ENCODE results near the gene FTCD. TPM values are rescaled to one million over a fixed set of nuclear protein-coding genes. Genes with fewer than 3 reads are reported as not detected.

Gene FTCD
- total RNA-seq, 1 donor from 2014 or later, result 0.85 TPM

DNA sequence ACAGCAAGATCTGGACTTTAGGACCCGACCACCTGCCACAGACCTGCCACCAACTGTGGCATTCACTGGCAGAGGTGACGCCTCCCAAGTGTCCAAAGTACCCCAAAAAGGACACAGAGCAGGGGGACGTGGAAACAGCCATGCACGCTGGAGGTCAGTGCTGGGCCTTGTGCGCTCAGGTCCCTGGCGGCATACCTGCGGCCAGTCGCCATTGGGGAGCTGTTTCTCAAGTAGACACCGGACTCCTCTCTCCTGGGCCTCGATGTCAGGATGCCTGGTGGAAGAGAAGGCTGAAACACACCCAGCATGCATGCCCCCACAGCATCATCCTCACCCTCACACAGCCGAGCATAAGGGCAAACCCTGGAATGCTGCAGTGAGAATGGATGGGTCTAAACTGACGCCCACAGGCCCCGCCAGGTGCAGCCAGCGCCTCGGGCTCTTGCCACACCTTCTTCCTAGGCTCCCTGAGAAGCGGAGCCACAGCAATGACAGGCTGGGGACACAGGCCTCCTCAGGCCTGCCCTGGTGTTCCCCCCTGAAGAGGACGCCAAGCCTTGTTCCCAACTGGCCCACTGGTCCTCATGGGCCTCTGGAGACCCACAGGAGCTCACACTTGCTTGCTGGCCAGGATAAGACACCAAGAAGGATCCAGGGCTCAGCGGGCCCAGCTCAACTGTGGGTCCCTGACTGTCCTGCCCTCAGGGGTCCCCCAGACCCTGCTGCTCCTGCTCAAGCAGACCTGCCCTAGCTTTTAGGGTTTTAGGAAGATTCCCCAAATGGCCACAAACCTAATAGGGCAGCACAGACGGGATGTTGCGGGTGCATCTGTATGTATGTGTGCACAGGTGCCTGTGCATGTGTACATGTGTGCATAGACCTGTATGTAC lies 36.6 kb upstream of the FTCD start:
- no peak overlapping the region for H3K27ac ChIP-seq
- H3K9me3 ChIP-seq, result no peaks in the 10 kb centered on the region
- intact Hi-C loops (cut with DNase I), result no loop called here
- H3K27me3 ChIP-seq, result no peaks in the 10 kb centered on the region
- TF ChIP-seq, protein P1, sequence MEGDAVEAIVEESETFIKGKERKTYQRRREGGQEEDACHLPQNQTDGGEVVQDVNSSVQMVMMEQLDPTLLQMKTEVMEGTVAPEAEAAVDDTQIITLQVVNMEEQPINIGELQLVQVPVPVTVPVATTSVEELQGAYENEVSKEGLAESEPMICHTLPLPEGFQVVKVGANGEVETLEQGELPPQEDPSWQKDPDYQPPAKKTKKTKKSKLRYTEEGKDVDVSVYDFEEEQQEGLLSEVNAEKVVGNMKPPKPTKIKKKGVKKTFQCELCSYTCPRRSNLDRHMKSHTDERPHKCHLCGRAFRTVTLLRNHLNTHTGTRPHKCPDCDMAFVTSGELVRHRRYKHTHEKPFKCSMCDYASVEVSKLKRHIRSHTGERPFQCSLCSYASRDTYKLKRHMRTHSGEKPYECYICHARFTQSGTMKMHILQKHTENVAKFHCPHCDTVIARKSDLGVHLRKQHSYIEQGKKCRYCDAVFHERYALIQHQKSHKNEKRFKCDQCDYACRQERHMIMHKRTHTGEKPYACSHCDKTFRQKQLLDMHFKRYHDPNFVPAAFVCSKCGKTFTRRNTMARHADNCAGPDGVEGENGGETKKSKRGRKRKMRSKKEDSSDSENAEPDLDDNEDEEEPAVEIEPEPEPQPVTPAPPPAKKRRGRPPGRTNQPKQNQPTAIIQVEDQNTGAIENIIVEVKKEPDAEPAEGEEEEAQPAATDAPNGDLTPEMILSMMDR (IDR thresholded peaks at IDR 0.05), result no peak
- peaks cover 54 to 84% of the 10 kb centered on the region in 2 donors for H3K36me3 ChIP-seq
- H3K4me1 ChIP-seq, result peaks cover 0 to 2% of the 10 kb centered on the region in 2 donors
- peak in 1 of 2 donors; percentile 56 for DNase-seq (ENCODE audit: low spot score in 2 of 2)
- H3K4me3 ChIP-seq, result no peak overlapping the region

DNA sequence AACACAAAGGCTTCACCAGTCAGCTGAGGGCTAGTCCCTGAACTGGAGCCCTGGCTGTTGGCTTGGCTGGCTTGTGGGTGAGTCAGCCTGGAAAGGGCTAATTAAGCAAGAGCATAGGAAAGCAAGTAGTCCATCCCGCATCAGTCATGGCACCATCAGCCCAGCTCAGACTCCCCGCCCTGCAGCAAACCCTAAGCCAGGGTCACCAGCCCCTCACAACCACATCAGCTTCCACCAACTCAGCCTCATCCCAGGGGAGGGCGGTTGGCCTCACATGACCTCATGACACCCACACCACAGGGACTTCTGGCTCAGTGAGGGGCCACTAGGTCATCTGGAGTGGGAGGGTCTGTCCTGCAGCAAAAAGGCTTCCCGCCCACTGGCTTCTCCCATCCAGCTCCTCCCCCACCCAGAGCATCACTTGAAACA lies 35.9 kb upstream of the FTCD start:
- intact Hi-C loops (cut with DNase I), result no loop called here

DNA sequence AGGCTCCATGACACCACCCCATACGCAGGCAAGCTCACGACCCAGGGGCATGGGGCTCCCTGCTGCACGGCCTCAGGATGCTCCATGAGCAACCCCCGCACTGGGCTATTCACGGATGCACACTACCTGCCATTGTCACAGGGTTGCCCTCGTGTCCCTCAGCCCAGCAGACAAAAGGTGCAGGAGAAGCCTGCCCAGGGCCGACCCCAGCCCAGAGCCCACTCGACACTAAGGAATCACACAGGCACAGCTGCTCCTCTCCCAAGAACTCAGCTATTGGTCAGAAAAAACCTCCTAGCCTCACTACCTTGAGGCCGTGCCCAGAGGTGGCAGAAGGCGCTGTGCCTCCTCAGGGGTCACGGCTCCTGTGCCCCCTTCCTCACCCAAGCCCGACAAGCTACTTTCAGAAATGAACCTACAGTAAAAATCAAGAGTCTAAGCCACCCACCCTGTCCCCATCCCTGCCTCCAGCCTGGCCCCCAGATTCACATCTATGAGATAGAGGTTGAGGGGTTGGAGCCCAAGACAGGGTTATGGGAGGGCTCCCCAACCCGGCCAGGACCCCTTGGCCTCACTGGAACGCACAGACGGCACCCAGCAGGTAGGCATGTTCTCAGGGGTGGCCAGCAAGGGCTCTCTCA lies 35.2 kb upstream of the FTCD start:
- Histone ChIP-seq H3K27ac (peak overlapping the region in 1 of 2 donors; percentile 11), H3K27me3 (no peaks in the 10 kb centered on the region), H3K9me3 (no peaks in the 10 kb centered on the region), H3K36me3 (peaks cover 41 to 71% of the 10 kb centered on the region in 2 donors), H3K4me3 (no peak overlapping the region), H3K4me1 (peaks cover 0 to 2% of the 10 kb centered on the region in 2 donors)
- intact Hi-C loops (cut with DNase I), result no loop called here
- peak in 1 of 2 donors; percentile 59 for DNase-seq (ENCODE audit: low spot score in 2 of 2)
- TF ChIP-seq, protein P1 (IDR thresholded peaks at IDR 0.05), result no peak

More for the DNA sequence above, 35.9 kb upstream of the FTCD start:
- H3K27ac ChIP-seq, result no peak overlapping the region
- H3K4me1 ChIP-seq, result peaks cover 0 to 2% of the 10 kb centered on the region in 2 donors
- no peaks in the 10 kb centered on the region for H3K9me3 ChIP-seq
- DNase-seq (ENCODE audit: low spot score in 2 of 2), result peak in 1 of 2 donors; percentile 66
- no peak overlapping the region for H3K4me3 ChIP-seq
- TF ChIP-seq, protein P1 (IDR thresholded peaks at IDR 0.05), result no peak
- H3K27me3 ChIP-seq, result no peaks in the 10 kb centered on the region
- H3K36me3 ChIP-seq, result peaks cover 48 to 77% of the 10 kb centered on the region in 2 donors

DNA sequence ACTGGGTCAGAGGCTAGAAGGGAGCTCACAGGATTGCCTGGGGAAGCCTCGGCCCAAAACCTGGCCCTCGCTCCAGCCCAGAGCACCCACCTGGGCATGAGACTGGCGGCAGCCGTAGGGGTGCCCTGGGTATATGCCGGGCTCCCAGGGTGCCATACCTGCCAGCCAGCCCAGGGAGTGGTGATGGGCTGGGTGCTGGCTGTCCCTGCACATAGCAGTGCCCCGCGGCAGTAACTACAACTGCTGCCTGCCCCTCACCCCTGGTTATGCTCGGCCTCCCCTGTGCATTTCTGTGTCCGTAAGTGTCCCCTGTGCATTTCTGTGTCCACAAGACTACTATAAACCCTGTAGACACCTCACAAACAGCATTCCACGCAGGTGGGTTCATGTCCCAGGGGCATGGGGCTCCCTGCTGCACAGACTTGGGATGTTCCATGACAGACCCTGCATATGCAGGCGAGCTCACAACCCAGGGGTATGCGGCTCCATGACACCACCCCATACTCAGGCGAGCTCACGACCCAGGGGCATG lies 34.6 kb upstream of the FTCD start:
- DNase-seq (ENCODE audit: low spot score in 2 of 2), result no peak
- Histone ChIP-seq H3K36me3 (peaks cover 35 to 65% of the 10 kb centered on the region in 2 donors), H3K27ac (no peak overlapping the region), H3K9me3 (no peaks in the 10 kb centered on the region), H3K4me3 (no peak overlapping the region), H3K4me1 (peaks cover 0 to 2% of the 10 kb centered on the region in 2 donors), H3K27me3 (no peaks in the 10 kb centered on the region)
- TF ChIP-seq, protein P1 (IDR thresholded peaks at IDR 0.05), result no peak
- intact Hi-C loops (cut with DNase I), result no loop called here

DNA sequence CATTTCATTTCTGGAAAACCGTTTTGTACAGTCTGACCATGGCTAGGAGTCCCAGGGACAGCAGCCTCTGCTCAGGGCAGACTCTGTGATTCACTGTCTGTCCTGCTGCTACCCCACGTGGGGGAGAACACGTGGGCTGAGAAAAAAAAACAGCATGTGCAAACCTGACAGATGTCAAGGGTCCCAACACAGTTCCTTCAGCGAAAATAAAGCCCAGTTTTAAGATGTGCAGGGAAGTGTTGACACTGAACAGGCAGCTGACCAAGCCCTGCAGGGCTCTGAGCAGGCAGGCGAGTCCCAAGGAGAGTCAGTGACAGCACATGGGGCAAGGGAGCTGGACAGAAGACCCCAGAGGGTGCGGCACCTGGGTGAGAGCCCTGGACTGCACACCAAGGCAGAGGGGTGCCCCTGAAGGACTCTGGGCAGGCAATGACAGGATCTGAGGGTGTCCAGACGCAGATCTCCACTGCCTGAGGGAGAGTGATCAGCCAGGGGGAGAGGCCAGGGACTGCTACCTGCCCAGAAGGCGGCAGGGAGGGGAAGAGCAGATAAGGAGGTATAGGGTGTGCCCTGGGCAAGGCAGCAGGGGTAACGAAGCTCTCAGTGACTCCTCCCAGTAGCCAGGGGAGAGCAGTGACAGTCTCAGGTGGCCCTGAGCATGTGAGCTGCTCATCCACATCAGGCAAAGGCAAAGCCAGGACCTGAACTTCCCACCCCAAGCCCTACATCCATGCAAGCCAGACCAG lies 34.0 kb upstream of the FTCD start:
- no peaks in the 10 kb centered on the region for H3K27me3 ChIP-seq
- DNase-seq (ENCODE audit: low spot score in 2 of 2), result no peak
- no peaks in the 10 kb centered on the region for H3K9me3 ChIP-seq
- TF ChIP-seq, protein P1 (IDR thresholded peaks at IDR 0.05), result no peak
- H3K4me1 ChIP-seq, result peaks cover 0 to 2% of the 10 kb centered on the region in 2 donors
- intact Hi-C loops (cut with DNase I), result no loop called here
- peak overlapping the region; percentile 6 to 34 for H3K27ac ChIP-seq
- H3K4me3 ChIP-seq, result no peak overlapping the region
- peaks cover 29 to 58% of the 10 kb centered on the region in 2 donors for H3K36me3 ChIP-seq
